ENCODE results near the gene PITPNC1. TPM values are rescaled to one million over a fixed set of nuclear protein-coding genes. Genes with fewer than 3 reads are reported as not detected.

Gene PITPNC1
- total and polyA plus RNA-seq, 2 donors (not counting 1 experiment from before 2014, with no cell fraction given): 4.7 to 26.1 TPM

- ChIA-PET CTCF (no interaction called here), POLR2A (interaction anchor here (0.7 kb wide), 1 partner anchor 145 kb away, joined by 6 read pairs; no protein-coding TSS in a partner anchor)
- H3K9me3 Mint-ChIP-seq (ENCODE audit: insufficient read depth): no peaks in the 10 kb centered on the region
- Histone ChIP-seq H3K4me2 (replicated peaks; ENCODE audit: low read depth, low read length, poor library complexity, severe bottlenecking) (no peak overlapping the region), H3K36me3 (replicated peaks in 1 of 2; ENCODE audit: control extremely low read depth in 1 of 2, control insufficient read depth in 1 of 2, extremely low read depth in 1 of 2, insufficient read depth in 2 of 2, low read length in 1 of 2) (no peaks in the 10 kb centered on the region), H3K9me3 (ENCODE audit: control extremely low read depth in 1 of 3, control insufficient read depth in 2 of 3, insufficient read depth in 1 of 3, low read length in 2 of 3) (no peaks in the 10 kb centered on the region), H3K79me2 (ENCODE audit: control insufficient read depth, insufficient read depth, low read length) (no peaks in the 10 kb centered on the region), H3K9ac (ENCODE audit: low read length) (no peak overlapping the region), H3K4me1 (ENCODE audit: control insufficient read depth in 2 of 2, insufficient read depth in 2 of 2, low read length in 2 of 2) (peaks cover 0 to 16% of the 10 kb centered on the region in 2 donors), H3K4me3 (ENCODE audit: control extremely low read depth in 1 of 5, extremely low read depth in 1 of 5, insufficient read depth in 1 of 5, low read depth in 2 of 5, low read length in 4 of 5) (no peak overlapping the region), H4K20me1 (ENCODE audit: control insufficient read depth, insufficient read depth, low read length, poor library complexity, severe bottlenecking) (no peaks in the 10 kb centered on the region), H3K27me3 (replicated peaks in 1 of 4; ENCODE audit: control extremely low read depth in 1 of 4, control insufficient read depth in 3 of 4, insufficient read depth in 4 of 4, low read length in 3 of 4) (no peaks in the 10 kb centered on the region), H3K27ac (ENCODE audit: low read length in 2 of 2) (no peak overlapping the region), H2AFZ (ENCODE audit: insufficient read depth, low read depth, low read length, poor library complexity, severe bottlenecking) (no peak overlapping the region)
- H3K27ac Mint-ChIP-seq: no peak overlapping the region
- no peaks in the 10 kb centered on the region for H3K27me3 Mint-ChIP-seq
- DNase-seq: no peak
- intact Hi-C loops (cut with micrococcal nuclease): no loop called here
- no peak overlapping the region for H3K4me3 Mint-ChIP-seq
- ATAC-seq (ENCODE audit: low read depth): no peak
- peaks cover 15% of the 10 kb centered on the region for H3K4me1 Mint-ChIP-seq
- 100% methylated on average over 2 of the region's 3 CpGs for WGBS (ENCODE audit: insufficient coverage)
- TF ChIP-seq CTCF (IDR thresholded peaks at IDR 0.05): no peak
- no peak for TF ChIP-seq EZH2 (IDR thresholded peaks at IDR 0.05; ENCODE audit: borderline replicate concordance, insufficient read depth, low read depth, low read length, poor library complexity, severe bottlenecking)
Observed at GRCh38 chr17:67438667-67439066, 61.6 kb downstream of the PITPNC1 start.

- Histone ChIP-seq H3K27ac (ENCODE audit: low read length in 2 of 2) (no peak overlapping the region), H3K4me1 (ENCODE audit: control insufficient read depth in 2 of 2, insufficient read depth in 2 of 2, low read length in 2 of 2) (peaks cover 0 to 10% of the 10 kb centered on the region in 2 donors), H3K4me2 (replicated peaks; ENCODE audit: low read depth, low read length, poor library complexity, severe bottlenecking) (no peak overlapping the region), H3K36me3 (replicated peaks in 1 of 2; ENCODE audit: control extremely low read depth in 1 of 2, control insufficient read depth in 1 of 2, extremely low read depth in 1 of 2, insufficient read depth in 2 of 2, low read length in 1 of 2) (no peaks in the 10 kb centered on the region), H3K4me3 (ENCODE audit: control extremely low read depth in 1 of 5, extremely low read depth in 1 of 5, insufficient read depth in 1 of 5, low read depth in 2 of 5, low read length in 4 of 5) (no peak overlapping the region), H3K27me3 (replicated peaks in 1 of 4; ENCODE audit: control extremely low read depth in 1 of 4, control insufficient read depth in 3 of 4, insufficient read depth in 4 of 4, low read length in 3 of 4) (no peaks in the 10 kb centered on the region), H3K9me3 (ENCODE audit: control extremely low read depth in 1 of 3, control insufficient read depth in 2 of 3, insufficient read depth in 1 of 3, low read length in 2 of 3) (no peaks in the 10 kb centered on the region), H3K79me2 (ENCODE audit: control insufficient read depth, insufficient read depth, low read length) (no peaks in the 10 kb centered on the region), H4K20me1 (ENCODE audit: control insufficient read depth, insufficient read depth, low read length, poor library complexity, severe bottlenecking) (no peaks in the 10 kb centered on the region), H2AFZ (ENCODE audit: insufficient read depth, low read depth, low read length, poor library complexity, severe bottlenecking) (no peak overlapping the region), H3K9ac (ENCODE audit: low read length) (no peak overlapping the region)
- ATAC-seq (ENCODE audit: low read depth) (no peak), DNase-seq (no peak)
- TF ChIP-seq CTCF (IDR thresholded peaks at IDR 0.05) (no peak), EZH2 (IDR thresholded peaks at IDR 0.05; ENCODE audit: borderline replicate concordance, insufficient read depth, low read depth, low read length, poor library complexity, severe bottlenecking) (no peak)
- POLR2A ChIA-PET: no interaction called here
- Mint-ChIP-seq H3K4me1 (peaks cover 9% of the 10 kb centered on the region), H3K9me3 (ENCODE audit: insufficient read depth) (no peaks in the 10 kb centered on the region), H3K27me3 (no peaks in the 10 kb centered on the region), H3K4me3 (no peak overlapping the region), H3K27ac (no peak overlapping the region)
- WGBS (ENCODE audit: insufficient coverage): no CpG with 5 or more reads among the region's 2 CpGs
- intact Hi-C loops (cut with micrococcal nuclease): no loop called here
- CTCF ChIA-PET: no interaction called here
Observed at GRCh38 chr17:67439269-67439668, 62.2 kb downstream of the PITPNC1 start.
